NCI-H128 (cell line): ENCODE measurements around the gene CDRT15.
"Not testable (repeated sequence)": the region's sequence is repeated elsewhere in the genome, so short reads cannot be mapped to it uniquely, and the experiment has no call there.

Experiments
- DNase-seq: peaks from one replicate; lab custom pipeline; 2025; ENCODE audit not compliant: unreplicated experiment; lab: John Stamatoyannopoulos, UW

The CDRT15 gene

GRCh38 chr17:14209215-14209614 lies 27.4 kb downstream of the CDRT15 start:
- no peak for DNase-seq

- no peak for DNase-seq
Observed at GRCh38 chr17:14207791-14208190, 28.9 kb downstream of the CDRT15 start.

- DNase-seq, result no peak
Observed at GRCh38 chr17:14206891-14207290, 29.8 kb downstream of the CDRT15 start.

- no peak for DNase-seq
Observed at GRCh38 chr17:14205992-14206461, 30.6 kb downstream of the CDRT15 start.

DNA sequence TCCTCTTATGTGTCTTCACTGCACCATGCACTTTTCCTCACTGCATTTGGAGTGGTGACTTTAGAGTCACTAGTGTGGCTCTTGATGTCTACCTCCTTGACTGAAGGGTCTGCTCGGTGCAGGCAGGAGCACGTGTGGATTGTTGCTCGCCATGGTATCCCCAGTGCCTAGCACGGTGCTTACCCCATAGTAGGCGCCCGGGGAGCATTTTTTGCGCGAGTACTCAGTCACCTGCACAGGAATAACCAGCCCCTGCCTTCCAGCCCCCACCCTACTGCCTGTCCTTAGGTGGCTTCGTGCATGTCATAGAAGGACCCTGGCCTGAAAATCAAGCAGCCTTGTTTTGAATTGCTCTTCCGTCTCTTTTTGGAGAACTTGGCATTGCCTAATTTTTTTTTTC lies 31.3 kb downstream of the CDRT15 start:
- DNase-seq, result no peak

- DNase-seq, result no peak
Observed at GRCh38 chr17:14204546-14204945, 32.1 kb downstream of the CDRT15 start.

- DNase-seq, result no peak
Observed at GRCh38 chr17:14204084-14204483, 32.6 kb downstream of the CDRT15 start.

DNA sequence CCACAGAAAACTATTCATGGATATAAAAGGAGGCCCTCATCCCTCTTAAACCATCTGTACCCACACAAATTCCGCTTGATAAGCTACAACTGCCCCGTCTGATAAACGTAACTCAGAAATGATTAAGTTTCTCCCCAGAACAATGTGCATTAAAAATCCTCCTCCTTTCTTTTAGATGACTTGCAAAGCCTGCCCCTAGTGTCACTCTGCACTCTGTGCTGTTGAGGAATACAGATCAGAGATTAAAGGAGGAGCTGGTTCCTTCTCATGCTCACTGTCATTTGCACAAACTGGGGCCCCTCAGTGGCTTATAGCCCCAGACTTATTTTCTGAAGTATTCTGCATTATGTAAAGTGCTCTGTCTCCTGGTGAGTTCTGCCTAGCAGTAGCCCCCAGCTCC lies 33.3 kb downstream of the CDRT15 start:
- DNase-seq, result no peak

DNA sequence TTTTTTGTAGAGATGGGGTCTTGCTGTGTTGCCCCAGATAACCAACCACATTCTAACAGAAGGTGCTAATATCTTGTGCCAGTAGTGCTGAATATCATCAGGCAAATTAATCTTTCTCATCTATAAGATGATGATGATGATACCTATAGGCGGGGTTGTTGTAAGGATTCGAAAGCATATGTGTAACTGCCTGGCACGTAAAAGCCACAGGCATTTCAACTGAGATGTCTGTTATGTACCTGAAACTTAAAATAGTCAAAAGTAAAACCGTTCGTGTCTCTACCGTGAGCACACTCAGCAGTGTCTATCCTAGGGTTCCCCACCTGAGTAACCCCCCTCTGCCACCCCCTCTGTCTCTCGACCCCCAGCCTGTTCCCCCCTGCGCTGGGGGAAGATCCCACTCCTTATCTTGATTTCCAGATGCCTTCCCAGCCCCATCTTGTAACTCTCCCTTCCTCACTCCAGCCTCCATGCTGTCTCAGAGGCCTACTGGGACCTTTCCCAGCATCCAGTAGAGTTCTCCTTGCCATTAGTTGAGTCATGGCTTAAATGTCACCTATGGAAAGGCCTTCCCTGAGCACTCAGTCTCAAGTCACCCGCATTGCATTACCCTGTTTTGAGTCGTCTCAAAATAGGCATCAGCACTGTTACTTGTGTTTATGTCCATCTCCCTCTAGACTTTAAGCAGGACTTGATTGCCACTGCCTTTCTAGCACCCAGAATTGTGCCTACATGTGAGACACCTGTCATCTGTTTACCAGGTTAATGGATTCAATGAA lies 34.1 kb downstream of the CDRT15 start:
- no peak for DNase-seq

DNA sequence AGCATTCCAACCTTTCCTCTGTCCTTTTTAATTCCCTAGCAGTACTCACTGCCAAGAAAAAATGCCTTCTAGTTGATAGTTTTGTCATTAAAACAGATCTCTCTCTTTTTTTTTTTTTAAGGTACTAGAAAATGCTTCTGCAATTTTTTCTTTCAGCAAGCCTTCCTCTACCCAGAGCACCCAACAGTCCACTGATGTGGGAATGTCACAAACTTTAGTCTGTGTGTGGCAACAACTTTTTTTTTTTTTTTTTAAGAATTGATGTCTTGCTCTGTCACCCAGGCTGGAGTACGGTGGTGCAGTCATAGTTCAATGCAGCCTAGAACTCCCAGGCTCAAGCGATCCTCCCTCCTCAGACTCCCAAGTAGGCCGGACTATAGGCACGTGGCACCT lies 34.7 kb downstream of the CDRT15 start:
- DNase-seq, result no peak

DNA sequence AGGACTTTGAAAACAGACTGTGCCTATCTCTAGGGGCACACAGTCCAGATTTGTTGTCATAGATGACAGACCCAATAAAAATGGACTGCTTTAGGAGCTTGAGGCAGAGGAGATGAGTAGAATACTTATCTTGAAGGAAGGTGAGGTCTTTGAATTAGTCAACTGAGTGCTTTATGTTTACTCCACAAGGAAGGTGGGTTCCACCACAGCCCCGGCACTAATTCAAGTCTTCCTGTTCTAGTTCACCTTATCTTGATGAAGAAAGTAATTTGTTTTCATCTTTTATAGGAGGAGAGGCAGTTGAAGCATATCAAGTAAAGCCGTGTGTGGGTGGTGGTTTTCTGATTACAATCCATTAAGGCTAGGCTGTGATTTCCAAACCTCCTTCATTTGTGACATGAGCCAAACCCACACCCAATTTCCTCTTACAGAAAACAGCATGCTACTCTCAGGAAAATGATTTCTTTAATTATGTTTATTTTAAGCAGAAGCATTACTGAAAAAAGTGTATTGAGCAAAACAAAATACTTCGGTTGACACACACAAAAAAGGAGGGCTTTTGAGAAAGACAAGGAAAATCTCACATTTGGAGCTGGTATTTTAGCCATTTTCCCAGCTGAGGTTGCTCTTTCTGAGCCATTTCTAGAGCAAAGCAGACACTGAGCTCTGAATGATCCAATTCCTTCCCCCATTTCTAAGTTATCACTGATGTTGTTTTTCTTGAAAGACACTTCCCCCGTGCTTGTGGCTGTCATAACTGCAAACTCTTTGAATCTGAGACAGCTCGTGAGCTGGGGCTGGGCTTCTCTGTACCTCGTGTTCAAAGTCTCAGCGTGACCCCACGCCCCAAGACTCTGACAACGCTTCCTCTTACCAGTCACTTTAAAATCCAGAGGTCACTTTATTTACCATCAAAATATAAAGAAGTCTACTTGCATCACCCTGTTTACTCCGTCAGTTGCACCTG lies 35.4 kb downstream of the CDRT15 start:
- no peak for DNase-seq

- no peak for DNase-seq
Observed at GRCh38 chr17:14200354-14200753, 36.3 kb downstream of the CDRT15 start.

DNA sequence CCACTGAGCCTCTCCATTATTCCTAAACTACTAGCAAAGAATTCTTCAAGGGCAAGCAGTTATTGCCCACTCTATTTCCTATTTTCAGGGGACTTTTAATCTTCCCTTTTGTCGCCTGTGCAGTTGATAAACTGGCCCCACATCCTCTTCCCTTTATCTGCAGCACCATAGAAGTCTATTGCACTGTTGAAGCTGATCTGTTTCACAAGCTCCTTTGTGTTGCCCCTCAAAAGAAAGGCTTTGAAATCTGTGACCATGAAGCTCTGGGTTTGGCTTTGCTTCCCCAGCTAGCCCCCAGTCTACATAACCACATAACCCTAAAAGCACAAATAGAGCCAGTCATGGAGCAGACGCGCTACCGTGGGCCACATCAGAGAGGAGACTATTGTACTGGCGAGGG lies 37.1 kb downstream of the CDRT15 start:
- DNase-seq, result no peak

DNA sequence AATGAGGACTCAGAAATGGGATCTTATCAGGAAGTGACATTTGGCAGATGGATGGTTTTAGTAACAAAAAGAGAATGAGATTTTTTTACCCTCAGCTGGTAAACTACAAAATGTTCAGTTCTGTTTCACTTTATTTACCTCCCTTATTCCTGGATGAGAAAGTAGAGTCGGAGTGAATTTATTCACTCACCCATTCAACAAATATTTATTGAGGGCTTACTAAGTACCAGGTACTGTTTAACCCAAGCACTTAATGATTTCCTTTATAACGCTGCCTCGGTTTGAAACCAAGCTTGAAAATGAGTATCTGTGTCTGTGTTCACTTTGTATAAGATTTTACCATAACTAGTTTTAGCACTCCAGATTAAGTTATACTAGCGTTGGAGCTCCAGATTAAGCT lies 38.1 kb downstream of the CDRT15 start:
- no peak for DNase-seq

DNA sequence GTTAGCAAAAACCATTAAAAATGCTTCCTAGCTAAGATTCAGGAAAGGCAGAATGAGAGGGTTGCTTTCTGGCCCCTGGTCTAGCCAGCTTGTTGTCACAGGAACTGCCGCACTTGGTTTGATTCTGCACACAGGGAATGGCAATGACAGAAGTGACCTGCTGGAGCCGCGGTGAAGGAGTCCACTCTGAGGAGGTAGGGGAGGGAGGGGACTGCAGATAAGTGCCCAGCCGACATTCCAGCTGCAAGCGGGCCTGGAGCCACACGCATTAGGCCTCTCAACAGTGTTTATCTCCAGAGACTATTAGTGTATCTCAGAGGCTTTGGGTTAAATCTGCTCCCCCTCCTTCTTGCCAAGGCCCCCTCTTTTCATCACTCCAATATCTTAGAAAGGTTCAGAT lies 38.6 kb downstream of the CDRT15 start:
- DNase-seq, result no peak

GRCh38 chr17:14197586-14197985 lies 39.1 kb downstream of the CDRT15 start:
- no peak for DNase-seq

GRCh38 chr17:14197057-14197456 lies 39.6 kb downstream of the CDRT15 start:
- no peak for DNase-seq

- no peak for DNase-seq
Observed at GRCh38 chr17:14196377-14196997, 40.2 kb downstream of the CDRT15 start.

DNA sequence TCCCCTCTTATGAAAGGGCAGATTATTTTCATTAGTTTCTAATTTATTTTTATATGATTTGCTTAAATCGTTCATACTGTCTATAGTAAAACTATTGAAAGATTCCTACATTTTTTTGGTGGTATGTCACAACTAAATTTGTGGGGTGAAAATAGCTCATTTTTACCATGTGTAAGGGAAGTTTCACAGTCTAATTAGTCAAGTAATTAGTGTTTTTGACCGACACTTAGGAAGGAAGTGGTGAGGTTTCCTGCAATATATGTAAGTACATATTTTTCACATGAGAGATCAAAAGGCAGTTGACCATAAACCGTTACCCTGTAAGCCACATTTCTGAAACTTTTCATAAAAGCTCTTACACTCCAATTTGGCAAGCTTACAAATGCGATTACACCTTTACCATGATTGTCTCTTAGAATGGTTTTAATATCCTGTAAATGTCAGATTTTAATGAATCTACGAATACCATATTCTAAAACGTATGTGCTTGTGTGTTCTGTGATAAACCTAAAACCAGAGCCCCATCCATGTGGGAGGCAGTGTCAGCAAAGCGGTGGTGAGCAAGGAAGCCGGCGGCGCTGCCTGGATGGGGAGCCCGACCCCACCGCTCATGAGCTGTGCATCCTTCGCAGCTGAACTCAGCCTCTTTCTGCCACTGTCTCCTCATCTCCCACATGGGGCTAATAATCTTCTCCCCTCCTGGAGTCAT lies 43.9 kb downstream of the CDRT15 start:
- DNase-seq, result not testable (repeated sequence)

- DNase-seq, result not testable (repeated sequence)
Observed at GRCh38 chr17:14192039-14192438, 44.6 kb downstream of the CDRT15 start.

- not testable (repeated sequence) for DNase-seq
Observed at GRCh38 chr17:14191469-14191868, 45.2 kb downstream of the CDRT15 start.
